Measurements from ENCODE around the gene NRN1L. TPM values are rescaled to one million over a fixed set of nuclear protein-coding genes. Genes with fewer than 3 reads are reported as not detected.
"Not testable (repeated sequence)": the region's sequence is repeated elsewhere in the genome, so short reads cannot be mapped to it uniquely, and the experiment has no call there.

The NRN1L gene
- total RNA-seq, result not detected in 2 replicates

- peak; percentile 76 to 93 for DNase-seq (ENCODE audit: low read depth in 2 of 2)
These were observed at the start of gene NRN1L for GRCh38 chr16:67884684-67885083. Gene NRN1L, plus strand, starts transcription at chr16:67884885. Its CDS starts 19 bp downstream, at chr16:67884904.

- DNase-seq (ENCODE audit: low read depth in 2 of 2), result not testable (repeated sequence)
These were observed 47.5 kb upstream of the NRN1L start for GRCh38 chr16:67837190-67837589.

- no peak for DNase-seq (ENCODE audit: low read depth in 2 of 2)
These were observed 46.9 kb upstream of the NRN1L start for GRCh38 chr16:67837811-67838210.

GRCh38 chr16:67841198-67841815 lies 43.4 kb upstream of the NRN1L start:
- no peak for DNase-seq (ENCODE audit: low read depth in 2 of 2)

DNA sequence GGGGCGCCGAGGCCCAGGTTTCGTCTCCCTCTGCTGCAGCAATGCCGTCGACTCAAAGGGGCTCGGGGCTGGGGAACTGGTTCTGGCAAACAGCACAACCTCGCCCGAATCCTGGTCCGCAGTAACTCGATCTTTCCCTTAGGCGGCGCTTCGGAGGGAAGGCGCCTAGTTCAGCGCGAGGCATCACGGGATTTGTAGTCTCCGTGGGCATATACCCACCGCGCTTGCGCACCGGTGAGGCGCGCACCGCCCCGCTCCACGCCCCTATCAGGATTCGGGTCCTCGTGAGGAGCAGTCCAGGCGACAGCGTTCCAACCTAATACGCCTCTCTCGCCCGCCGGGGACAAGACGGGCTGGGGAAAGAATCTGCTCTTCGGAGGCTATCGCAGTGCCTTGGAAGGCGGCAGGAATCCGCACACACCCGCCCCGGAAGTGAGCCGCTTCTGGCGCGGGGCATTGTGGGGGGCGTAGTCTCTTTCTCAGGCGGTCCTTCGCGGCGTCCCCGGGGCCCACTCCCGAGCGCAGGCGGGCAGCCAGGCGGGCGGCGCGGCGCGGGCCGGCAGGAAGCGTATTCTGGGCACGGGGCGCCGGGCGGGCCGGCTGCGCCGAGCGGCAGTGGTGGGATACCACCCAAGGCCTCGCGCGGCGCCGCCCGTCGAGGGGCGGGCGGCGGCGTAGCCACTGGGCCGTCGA lies 42.7 kb upstream of the NRN1L start, which contains the start of gene THAP11:
Gene THAP11, plus strand, starts transcription at position 505 of the 693 bp plus-strand sequence. CDS start 235 bp downstream, outside the sequence.
- DNase-seq (ENCODE audit: low read depth in 2 of 2), result peak; percentile 96 to 97

DNA sequence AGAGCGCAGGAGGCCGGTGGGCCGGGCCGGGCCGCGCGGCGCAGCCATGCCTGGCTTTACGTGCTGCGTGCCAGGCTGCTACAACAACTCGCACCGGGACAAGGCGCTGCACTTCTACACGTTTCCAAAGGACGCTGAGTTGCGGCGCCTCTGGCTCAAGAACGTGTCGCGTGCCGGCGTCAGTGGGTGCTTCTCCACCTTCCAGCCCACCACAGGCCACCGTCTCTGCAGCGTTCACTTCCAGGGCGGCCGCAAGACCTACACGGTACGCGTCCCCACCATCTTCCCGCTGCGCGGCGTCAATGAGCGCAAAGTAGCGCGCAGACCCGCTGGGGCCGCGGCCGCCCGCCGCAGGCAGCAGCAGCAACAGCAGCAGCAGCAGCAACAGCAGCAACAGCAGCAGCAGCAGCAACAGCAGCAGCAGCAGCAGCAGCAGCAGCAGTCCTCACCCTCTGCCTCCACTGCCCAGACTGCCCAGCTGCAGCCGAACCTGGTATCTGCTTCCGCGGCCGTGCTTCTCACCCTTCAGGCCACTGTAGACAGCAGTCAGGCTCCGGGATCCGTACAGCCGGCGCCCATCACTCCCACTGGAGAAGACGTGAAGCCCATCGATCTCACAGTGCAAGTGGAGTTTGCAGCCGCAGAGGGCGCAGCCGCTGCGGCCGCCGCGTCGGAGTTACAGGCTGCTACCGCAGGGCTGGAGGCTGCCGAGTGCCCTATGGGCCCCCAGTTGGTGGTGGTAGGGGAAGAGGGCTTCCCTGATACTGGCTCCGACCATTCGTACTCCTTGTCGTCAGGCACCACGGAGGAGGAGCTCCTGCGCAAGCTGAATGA lies 42.0 kb upstream of the NRN1L start:
- peak; percentile 71 to 74 for DNase-seq (ENCODE audit: low read depth in 2 of 2)

DNA sequence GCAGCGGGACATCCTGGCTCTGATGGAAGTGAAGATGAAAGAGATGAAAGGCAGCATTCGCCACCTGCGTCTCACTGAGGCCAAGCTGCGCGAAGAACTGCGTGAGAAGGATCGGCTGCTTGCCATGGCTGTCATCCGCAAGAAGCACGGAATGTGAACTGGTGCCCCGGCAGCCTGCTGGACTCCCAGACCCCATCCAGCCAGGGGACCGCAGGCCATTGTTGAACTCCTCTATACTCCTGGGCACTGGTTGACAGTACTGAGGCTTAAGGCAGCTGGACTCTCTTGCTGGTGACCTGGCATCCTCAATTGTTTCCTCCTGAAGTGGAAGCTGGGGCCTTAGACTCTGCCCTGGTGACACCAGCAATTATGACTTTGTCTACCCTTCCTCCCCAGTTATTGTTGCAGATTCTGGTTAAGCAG lies 41.3 kb upstream of the NRN1L start:
- DNase-seq (ENCODE audit: low read depth in 2 of 2), result peak in 1 of 2 donors; percentile 59

- peak in 1 of 2 donors; percentile 9 for DNase-seq (ENCODE audit: low read depth in 2 of 2)
These were observed 40.2 kb upstream of the NRN1L start for GRCh38 chr16:67844497-67844896.

- DNase-seq (ENCODE audit: low read depth in 2 of 2), result no peak
These were observed 39.2 kb upstream of the NRN1L start for GRCh38 chr16:67845291-67846062.

DNA sequence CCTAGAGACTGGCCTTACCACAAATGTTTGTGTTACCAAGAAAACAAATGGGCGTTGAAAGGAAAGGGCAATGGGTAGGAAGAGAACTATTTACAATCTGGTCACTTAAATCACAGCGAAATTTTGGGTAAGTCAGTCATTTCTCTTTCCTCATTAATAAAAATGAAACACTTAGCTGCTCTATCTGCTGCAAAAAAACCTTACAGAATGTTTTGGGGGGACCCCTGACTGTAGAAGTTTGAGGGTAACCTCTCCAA lies 38.7 kb upstream of the NRN1L start:
- peak in 1 of 2 donors; percentile 18 for DNase-seq (ENCODE audit: low read depth in 2 of 2)

- peak; percentile 90 to 95 for DNase-seq (ENCODE audit: low read depth in 2 of 2)
These were observed 38.2 kb upstream of the NRN1L start, which contains the start of gene NUTF2 for GRCh38 chr16:67846320-67847063. Gene NUTF2, plus strand, starts transcription at chr16:67846933. Its CDS starts 18,198 bp downstream, at chr16:67865131.

- peak; percentile 50 to 74 for DNase-seq (ENCODE audit: low read depth in 2 of 2)
These were observed 37.4 kb upstream of the NRN1L start, which contains the start of gene CENPT for GRCh38 chr16:67847064-67847861. Gene CENPT, minus strand, starts transcription at chr16:67847693. Its CDS starts 13,834 bp downstream, at chr16:67833859.

DNA sequence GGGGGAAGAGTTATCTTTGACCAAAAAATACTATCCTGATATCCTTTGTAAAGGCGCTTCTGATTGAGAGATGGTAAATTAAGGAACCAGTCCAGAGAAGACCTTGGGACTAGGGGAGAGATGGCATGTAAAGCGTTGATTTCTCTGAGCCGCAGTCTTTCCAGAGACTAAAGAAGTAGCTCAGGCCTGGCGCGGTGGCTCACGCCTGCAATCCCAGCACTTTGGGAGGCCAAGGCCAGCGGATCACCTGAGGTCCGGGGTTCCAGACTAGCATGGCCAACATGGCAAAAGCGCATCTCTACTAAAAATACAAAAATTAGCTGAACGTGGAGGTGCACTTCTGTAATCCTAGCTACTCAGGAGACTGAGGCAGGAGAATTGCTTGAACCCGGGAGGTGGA lies 36.6 kb upstream of the NRN1L start:
- no peak for DNase-seq (ENCODE audit: low read depth in 2 of 2)

DNA sequence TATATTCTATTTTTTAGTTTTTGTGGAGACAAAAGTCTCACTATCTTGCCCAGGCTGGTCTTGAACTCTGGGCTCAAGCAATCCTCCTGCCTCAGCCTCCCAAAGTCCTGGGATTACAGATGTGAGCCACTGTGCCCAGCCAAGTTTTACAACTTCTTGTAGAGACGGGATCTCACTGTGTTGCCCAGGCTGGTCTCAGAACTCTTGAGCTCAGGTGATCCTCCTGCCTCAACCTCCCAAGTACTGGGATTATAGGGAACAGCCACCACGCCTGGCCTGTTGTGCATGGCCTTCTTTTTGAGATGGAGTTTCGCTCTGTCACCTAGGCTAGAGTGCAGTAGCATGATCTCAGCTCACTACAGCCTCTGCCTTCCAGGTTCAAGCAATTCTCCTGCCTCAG lies 31.0 kb upstream of the NRN1L start:
- no peak for DNase-seq (ENCODE audit: low read depth in 2 of 2)

GRCh38 chr16:67855789-67856188 lies 28.9 kb upstream of the NRN1L start:
- DNase-seq (ENCODE audit: low read depth in 2 of 2), result no peak

DNA sequence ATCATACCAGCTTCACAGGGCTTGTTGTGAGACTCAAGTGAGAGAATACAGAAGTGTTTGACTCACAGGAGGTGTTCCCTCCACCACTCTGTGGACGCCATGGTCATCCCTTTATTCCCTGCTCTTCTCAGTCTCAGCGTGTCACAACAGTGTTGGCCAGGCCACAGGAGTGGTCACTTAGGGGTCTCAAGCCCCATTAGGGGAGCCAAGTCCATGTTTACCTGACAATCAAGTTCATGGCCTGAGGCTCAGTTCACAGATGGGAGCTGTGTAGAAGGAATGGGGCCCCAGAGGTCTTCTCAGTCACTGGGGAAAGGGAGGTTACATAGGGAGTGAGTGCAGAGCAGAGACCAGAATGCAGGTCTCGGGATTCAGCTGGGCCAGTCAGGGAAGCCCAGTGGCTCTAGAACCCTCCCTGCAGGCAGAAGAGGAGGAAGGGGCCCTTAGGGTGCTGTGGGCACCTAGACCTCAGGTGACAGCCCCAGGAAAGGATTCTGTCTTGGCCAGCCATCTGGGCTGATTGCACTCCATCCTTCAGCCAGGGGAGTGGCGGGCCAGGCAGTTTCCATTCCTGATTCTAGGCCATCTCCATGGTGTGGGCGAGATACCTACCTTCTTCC lies 27.6 kb upstream of the NRN1L start:
- DNase-seq (ENCODE audit: low read depth in 2 of 2), result no peak

DNA sequence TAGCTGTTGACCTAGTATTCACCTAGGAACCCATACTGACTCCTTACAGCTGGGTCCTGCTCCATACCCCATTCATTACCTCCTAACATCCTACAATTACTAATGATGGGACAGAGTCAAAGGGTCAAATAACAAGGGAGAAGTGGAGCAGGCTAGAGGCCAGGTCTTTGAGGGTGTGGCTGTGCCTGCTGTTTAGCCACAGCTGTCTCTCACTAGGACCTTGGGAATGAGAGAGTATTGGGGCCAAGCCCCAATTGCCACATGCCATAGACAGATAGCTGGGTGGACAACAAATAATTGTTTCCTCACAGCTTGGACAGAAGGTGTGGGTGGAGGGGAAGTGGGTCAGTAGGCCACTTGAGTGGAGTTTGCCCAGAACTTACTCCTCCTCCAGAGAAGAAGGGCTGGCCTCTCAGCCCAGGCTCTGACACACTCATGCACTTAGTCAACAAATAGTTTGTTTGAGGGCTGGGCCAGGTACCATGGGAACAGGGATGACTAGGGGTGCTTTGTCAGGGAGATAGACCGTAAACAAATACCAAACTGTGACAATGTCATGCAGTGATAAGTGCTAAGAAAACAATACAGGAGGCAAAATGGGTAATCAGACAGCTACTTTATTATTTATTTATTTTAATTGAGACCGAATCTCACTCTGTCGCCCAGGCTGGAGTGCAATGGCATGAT lies 27.0 kb upstream of the NRN1L start:
- DNase-seq (ENCODE audit: low read depth in 2 of 2), result peak; percentile 88 to 97

GRCh38 chr16:67858500-67858899 lies 26.2 kb upstream of the NRN1L start:
- no peak for DNase-seq (ENCODE audit: low read depth in 2 of 2)

All from lung microvascular endothelial cell (primary cell).